ENCODE results near the gene GIT2.
A peak's percentile ranks its signal among the peaks of the same experiment; 100 is the strongest.
"Not testable (repeated sequence)": the region's sequence is repeated elsewhere in the genome, so short reads cannot be mapped to it uniquely, and the experiment has no call there.

GIT2 gene, protein sequence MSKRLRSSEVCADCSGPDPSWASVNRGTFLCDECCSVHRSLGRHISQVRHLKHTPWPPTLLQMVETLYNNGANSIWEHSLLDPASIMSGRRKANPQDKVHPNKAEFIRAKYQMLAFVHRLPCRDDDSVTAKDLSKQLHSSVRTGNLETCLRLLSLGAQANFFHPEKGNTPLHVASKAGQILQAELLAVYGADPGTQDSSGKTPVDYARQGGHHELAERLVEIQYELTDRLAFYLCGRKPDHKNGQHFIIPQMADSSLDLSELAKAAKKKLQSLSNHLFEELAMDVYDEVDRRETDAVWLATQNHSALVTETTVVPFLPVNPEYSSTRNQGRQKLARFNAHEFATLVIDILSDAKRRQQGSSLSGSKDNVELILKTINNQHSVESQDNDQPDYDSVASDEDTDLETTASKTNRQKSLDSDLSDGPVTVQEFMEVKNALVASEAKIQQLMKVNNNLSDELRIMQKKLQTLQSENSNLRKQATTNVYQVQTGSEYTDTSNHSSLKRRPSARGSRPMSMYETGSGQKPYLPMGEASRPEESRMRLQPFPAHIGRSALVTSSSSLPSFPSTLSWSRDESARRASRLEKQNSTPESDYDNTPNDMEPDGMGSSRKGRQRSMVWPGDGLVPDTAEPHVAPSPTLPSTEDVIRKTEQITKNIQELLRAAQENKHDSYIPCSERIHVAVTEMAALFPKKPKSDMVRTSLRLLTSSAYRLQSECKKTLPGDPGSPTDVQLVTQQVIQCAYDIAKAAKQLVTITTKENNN

DNA sequence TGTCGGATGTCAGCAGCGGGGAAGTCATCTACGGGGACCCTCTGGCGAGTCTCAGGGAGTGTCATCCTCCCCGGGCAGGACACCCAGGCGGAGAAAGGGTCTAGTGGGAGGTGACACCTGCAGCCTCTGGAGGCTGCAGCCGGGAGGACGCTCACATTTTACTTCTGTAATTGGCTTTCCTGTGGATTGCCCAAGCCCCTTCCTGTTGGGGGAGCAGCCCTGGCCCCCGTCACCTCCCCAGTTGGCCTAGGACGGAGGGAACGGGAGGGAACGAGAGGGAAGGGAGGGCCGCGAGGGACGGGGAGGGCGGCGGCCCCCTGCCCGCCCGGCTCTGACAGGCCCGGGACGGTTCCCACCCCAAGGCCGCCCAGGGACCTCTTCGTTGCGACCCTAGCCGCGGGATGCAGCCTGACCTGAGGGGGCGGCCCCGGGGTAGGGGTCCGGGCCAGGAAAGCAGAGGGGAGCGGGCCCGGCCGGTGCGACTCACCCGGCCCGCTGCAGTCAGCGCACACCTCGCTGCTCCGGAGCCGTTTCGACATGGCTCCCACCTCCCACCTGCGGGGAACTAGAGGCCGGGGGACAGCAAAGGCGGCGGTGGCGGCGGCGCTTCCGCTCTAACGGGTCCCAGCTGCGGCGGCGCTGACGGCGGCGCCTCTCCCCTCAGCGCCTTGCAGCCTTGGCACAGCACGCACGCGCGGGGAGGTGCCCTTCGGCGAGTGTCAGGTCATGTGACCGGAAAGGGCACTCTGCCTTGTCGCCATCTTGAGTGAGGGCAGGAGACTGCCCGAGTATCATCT, at the start of gene GIT2:
Gene GIT2 (minus strand): TSS at position 683 of the 797 bp plus-strand sequence. CDS start 144 bp downstream, at position 539.
- peak; percentile 96 for DNase-seq (ENCODE audit: low spot score)

DNA sequence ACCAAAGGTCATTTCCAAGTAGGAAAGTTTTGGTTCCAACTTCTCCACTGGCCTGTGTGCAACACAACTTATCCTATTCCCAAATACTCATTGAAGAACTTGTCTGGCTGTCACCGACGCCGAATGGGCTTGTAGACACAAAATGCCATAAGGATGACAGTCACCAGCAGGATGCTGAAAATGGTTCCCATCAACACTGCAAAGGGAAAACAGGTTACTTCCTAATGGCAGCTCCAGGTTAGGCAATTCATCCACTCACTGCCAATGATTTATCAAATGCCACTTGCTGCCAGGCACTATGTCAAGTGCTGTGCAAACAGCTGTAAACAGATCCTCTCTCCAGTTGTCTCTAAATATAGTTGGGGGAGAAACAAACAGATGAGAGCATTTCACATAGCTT, 46.1 kb upstream of the GIT2 start:
- DNase-seq (ENCODE audit: low spot score): no peak

DNA sequence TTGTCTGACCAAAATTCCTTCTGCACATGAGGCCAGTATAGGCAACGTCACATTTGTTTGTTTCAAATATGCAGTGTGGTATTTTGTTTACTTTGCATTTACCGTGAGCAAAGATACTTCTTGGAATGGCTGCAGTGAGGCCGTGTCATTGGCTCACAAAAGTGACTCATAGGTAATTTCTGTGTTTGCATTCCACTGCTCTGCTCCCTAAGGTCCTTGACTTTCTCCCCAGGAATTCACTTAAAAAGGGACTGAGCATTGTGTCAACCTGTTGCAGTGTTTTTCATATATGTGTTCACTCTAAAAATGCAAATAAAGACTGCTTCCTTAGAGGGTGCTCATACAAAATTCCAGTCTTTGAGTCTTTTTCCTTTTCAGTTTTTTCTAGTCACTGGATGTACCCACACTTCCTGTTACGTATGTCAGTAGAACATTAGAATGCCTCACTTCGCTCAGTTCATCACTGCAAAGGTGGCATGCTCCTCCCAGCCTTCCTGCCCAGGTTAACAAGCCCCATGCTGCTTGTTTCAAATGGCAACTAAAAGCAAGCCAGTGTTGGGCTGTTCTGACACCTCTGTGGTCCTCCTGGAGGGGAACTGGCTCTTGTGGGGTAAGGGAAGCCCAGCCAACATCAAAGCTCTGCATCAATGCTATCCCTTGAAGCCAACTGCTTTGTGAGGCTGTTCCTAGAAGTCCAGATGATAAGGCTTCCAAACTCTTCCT, 43.1 kb upstream of the GIT2 start:
- DNase-seq (ENCODE audit: low spot score): no peak

DNA sequence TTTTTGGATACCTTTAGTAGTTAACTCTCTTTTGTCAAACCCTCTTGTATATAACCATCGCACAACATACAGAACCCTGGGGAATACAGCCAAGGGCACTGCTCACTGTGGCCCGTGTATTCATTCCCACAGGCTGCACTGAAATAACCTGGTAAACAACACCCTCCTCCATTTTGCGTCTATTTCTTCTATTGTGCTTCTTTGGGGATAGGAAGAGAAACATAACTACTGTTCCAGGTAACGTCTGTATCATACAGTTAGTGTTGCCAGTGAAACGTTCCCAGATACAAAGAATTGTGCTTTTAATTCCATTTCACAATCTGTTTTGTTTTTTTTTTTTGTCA, 42.5 kb upstream of the GIT2 start:
- DNase-seq (ENCODE audit: low spot score): no peak

DNA sequence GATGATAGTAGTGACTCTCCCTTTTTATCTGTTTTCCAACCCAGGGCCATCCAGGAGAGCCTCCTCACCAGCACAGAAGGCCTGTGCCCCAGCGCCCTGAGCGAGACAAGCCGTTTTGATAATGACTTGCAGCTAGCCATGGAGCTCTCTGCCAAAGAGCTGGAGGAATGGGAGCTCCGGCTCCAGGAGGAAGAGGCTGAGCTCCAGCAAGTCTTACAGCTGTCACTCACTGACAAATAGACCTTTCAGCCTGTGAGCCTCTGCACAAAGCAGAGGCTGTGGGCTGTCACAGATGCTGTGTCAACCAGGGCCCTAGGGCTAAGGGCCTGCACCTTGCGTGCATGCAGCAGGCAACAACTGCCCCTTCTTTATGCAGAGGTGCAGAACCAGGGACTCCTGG, 41.1 kb upstream of the GIT2 start:
- no peak for DNase-seq (ENCODE audit: low spot score)

DNA sequence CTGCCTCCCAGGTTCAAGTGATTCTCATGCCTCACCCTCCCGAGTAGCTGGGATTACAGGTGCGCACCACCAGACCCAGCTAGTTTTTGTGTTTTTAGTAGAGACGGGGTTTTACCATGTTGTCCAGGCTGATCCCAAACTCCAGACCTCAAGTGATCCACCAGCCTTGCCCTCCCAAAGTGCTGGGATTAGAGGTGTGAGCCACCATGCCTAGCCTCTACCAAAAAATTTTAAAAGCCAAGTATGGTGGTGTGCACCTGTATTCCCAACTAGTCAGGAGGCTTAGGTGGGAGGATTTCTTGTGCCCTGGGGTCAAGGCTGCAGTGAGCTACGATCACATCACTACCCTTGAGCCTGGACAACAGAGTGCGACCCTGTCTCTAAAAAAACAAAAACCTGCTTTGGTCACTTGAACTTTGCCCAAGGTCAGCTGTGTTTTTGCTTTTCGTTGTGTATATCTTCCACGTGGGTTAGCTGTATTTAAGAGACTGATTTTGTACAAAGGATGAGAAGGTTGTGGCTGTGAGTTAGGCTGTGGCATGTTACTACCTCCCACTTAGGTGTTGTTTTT, 39.5 kb upstream of the GIT2 start:
- no peak for DNase-seq (ENCODE audit: low spot score)

DNA sequence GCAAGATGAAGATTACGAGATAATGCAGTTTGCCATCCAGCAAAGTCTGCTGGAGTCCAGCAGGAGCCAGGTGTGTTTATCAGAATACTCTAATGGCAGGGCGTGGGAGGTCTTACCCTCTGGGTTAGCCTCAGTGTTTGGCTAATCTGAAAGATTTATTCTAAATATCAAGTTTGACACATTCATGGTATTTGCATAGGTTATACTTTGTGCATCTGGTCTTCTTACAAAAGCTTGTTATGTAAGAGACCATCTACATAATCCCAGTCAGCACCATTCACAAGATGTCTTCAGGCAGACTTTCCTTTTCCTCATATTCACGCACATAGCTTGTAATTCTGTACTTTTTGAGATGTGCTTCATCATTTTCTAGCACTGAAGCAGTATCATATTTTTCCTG, 37.7 kb upstream of the GIT2 start:
- DNase-seq (ENCODE audit: low spot score): no peak

DNA sequence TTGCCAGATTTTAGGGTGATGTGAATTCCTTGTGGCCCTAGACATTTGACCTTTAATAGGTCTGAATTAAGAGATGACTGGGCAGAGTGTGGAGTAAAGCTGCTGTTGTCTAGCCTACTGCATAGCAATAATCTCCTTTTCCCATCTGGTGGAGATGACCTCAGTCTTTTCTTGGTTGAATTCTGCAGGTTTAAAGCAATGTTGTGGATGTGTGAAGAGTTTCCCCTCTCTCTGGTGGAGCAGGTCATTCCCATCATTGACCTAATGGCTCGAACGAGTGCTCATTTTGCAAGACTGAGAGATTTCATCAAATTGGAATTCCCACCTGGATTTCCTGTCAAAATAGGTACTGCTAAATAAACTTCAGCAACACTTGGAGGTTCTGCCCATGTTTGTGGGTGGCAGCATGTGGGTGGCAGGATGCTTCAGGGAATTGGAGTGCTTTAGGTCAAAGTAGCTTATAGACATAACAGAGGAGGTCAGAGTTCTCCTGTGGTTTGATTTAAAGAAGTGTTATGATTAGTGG, 33.2 kb upstream of the GIT2 start:
- no peak for DNase-seq (ENCODE audit: low spot score)

DNA sequence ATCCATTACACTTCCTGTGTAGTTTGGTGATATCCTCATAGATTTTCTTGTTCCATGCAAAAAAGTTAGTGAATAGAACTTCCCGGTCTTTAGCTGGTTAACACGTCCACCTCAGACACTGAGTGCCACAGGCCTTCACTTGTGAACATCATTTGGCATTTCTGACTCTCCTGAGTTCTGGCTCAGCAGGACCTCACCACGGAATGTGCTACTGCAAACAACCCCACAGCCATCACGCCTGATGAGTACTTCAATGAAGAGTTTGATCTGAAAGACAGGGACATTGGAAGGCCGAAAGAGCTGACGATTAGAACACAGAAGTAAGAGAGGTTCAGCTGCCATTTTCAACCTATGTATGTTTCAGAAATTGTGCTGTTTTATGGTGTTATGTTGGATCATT, 32.2 kb upstream of the GIT2 start:
- DNase-seq (ENCODE audit: low spot score): no peak

DNA sequence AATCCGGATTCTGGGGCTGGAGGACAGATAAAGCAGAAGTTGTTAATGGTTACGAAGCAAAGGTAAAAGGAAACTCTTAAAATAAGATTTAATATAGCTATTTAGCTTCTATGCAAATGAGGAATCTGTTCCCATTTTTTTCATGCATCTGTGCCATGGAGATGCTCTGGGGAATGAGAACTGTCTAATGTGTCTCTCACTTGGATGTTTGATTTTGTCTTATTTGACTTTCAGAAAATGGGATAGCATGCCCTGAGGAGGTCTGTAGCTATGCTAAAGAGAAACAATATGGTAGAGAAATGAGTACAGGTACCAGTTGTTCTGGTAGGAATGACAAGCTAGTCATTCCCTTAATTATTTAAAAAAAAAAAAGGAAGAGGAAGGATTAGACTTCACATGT, 27.9 kb upstream of the GIT2 start:
- no peak for DNase-seq (ENCODE audit: low spot score)

DNA sequence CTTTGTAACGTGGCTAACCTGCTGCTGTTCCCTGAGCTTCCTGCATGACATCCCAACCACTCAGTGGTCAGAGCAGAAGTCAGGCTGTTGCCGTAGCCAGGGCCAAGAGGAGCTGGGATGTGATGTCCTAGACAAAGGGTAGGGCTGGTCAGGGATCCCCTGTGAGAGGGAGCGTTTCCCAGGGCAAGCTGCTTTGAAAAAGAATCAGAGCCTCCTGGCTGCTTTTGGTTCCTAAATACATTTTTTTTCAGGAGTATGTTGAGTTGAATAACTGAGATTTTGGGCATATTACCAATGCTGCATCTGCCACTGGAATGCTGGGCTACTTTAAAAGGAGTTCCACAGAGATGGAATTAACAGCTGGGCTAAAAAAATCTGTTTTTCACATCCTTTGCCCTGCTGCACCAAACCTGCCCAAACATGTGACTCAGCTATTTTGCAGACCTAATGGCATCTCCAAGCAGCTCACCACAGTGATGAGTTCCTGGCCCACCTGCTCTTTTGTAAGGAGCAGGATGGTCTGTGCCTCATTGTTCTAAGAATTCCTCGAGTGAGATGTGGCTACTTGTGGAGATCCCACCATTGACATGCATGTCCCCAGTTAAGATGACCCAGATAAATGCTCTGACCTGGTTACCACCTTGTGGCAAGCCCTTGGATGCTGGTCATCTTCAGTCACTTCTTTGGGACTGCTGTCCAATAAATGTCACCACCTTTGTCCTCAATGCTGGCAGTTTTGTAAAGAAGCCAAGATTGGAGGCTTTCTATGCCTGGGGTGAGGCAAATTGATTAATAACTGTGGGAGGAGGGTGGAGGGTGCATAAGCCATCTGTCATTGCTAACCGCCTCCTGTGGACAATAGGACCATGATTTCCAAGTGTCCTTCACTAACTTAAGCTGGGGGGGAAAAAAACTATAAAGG, 27.2 kb upstream of the GIT2 start:
- peak; percentile 50 for DNase-seq (ENCODE audit: low spot score)

DNA sequence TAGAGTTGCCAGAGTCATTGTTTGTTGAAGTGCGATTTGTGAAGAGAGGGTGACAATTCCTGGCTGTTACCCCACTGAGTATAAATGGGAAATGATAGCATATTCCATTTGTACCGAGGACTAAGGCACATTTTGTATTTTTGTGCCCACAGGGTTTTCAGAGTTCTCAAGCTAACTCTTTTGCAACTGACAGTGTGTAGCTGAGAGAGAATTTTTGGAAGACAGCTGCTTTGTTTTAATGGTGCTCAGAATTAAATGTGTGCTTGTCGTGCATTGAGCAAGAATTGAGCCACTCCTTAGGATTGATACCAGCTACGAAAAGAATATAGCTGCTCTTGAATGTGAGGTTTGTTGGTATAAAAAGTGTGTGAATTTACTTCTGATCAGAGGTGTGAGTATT, 24.8 kb upstream of the GIT2 start:
- no peak for DNase-seq (ENCODE audit: low spot score)

DNA sequence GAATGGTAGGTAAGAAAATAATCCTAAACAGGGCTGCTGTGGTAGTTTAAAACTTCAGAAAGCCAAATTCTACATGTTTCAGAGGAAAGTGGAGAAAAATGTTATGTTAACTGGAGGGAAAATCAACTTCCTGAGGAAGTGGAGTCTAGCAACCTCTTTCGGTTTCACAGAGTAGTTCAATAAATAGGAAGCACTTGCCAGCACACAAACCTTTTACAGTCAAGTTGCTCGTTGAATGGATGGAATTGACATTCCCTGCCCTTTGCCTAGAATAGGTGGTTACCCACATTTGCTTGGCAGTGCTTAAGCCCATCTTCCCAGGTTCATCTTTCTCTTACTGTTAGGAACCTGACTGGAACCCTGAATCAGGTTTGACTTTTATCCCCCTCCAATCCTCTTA, 19.0 kb upstream of the GIT2 start:
- no peak for DNase-seq (ENCODE audit: low spot score)

DNA sequence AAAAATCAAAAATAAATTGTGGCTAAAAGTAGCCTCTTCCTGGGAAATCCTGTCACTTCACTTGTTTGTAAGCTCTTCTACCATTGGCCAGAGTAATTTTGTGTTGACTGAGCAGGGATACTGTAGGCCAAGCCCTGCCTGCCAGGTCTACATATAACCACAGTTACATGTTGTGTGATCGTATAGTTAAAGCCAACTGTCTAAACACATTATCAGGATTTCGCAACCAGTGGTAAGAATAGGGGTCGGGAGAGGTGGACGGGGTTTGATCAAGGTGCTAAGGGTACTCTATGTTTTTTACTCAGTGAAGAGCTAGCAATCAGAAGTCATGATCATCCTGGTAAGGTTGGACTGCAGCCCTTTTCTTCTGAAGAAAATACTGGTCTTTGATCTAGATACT, 16.5 kb upstream of the GIT2 start:
- no peak for DNase-seq (ENCODE audit: low spot score)

DNA sequence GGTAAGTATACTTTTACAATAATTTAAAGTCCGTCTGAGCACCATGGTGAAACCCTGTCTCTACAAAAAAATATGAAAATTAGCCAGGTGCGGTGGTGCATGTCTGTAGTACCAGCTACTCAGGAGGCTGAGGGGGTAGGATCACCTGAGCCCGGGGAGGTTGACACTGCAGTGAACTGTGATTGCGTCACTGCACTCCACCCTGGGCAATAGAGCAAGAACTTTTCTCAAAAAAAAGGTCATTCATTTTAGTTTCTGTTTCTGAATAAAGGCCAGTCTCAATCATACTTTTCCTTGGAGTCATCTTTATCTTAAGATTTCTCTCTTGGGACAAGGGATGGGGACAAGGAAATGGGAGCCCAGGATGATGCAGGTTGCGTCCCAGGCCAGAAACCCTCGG, 16.0 kb upstream of the GIT2 start:
- DNase-seq (ENCODE audit: low spot score): no peak

DNA sequence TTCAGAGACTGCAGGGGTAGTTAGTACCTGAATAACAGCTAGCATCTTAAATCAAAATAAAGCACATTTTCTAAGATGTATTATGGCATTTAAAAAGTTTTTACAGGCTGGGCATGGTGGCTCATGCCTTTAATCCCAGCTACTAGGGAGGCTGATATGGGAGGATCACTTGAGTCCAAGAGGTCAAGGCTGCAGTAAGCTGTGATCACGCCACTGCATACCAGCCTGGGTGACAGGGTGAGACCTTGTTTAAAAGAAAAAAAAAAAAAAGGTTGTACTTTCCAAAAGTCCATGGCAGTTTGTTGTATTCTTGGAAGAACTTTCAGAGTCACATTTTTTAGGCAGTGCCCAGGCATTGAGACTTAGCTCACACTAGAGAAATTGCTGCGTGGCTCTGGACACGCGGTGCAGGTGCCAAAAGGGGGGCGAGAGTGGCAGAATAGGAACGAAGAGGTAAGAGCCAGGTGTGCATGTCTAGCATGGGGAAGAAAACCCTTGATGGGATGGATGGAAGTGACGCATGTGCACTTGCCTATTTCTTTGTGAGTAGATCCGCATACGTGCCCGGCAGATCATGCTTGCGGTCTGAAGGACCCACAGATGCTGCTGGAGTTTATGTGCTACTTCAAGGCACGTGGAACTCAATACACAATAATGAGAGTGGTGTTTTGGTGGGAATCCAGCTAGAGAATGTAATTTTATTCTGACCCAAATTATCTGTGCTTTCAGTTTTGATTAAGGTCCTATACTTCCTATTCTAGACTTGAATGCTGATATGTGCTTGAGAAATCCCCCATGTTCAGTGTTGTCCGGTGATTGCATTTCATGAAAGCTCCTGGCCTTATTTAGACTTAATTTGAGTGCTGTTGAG, 14.9 kb upstream of the GIT2 start:
- no peak for DNase-seq (ENCODE audit: low spot score)

DNA sequence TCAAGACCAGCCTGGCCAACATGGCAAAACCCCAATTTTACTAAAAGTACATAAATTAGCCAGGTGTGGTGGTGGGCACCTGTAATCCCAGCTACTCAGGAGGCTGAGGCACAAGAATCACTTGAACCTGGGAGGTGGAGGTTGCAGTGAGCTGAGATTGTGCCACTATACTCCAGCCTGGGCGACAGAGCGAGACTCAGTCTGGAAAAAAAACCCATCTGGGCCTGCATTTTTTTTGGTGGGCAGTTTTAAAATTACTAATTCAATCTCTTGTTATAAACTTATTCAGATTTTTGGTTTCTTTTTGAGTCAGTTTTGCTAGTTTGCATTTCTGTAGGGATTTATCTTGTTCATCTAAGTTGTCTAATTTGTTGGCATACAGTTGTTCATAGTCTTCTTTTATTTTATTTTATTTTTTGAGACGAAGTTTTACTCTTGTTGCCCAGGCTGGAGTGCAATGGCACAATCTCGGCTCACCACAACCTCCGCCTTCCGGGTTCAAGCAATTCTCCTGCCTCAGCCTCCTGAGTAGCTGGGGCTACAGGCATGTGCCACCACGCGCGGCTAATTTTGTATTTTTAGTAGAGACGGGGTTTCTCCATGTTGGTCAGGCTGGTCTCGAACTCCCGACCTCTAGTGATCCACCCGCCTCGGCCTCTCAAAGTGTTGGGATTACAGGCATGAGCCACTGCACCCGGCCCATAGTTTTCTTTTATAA, 12.7 kb upstream of the GIT2 start:
- not testable (repeated sequence) for DNase-seq (ENCODE audit: low spot score)

DNA sequence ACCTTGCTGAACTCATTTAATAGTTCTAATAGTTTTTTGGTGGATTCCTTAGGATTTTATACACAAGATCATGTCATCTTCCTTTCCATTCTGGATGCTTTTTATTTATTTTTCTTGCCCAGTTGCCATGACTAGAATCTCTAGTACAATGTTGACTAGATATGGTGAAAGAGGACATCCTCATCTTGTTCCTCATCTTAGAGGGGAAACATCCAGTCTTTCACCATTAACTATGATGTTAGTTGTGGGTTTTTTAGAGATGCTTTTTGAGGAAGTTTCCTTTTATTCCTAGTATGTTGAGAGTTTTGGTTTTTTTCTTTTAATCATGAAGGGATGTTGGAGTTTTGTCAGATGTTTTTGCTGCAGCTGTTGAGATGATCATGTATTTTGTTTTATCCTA, 11.7 kb upstream of the GIT2 start:
- no peak for DNase-seq (ENCODE audit: low spot score)

DNA sequence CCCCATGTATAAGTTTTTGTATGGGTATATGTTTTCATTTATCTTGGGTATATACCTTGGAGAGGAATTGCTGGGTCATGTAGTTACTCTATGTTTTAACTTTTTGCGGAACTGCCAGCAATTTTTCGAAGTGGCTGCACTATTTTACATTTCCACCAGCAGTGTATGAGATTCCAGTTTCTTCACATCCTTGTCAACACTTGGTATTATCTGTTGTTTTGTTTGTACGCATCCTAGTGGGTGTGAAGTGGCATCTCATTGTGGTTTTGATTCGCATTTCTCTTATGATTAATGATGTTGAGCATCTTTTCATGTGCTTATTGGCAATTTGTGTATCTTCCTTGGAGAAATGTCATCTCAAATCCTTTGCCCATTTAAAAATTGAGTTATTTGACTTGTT, 9.9 kb upstream of the GIT2 start:
- DNase-seq (ENCODE audit: low spot score): no peak
